Measurements from ENCODE around the gene TTC7B.

TTC7B gene

GRCh38 chr14:90803249-90803648 is 13.0 kb downstream of the TTC7B start:
- no peak for DNase-seq

GRCh38 chr14:90799420-90799819 is 16.8 kb downstream of the TTC7B start:
- DNase-seq: no peak

GRCh38 chr14:90797919-90798318 is 18.3 kb downstream of the TTC7B start:
- DNase-seq: no peak

- DNase-seq: no peak
These were observed 18.8 kb downstream of the TTC7B start for GRCh38 chr14:90797451-90797850.

- no peak for DNase-seq
These were observed 19.9 kb downstream of the TTC7B start for GRCh38 chr14:90796329-90796728.

- no peak for DNase-seq
These were observed 20.5 kb downstream of the TTC7B start for GRCh38 chr14:90795744-90796143.

- DNase-seq: no peak
These were observed 24.7 kb downstream of the TTC7B start for GRCh38 chr14:90791486-90791885.

GRCh38 chr14:90788031-90788430 is 28.2 kb downstream of the TTC7B start:
- DNase-seq: no peak

- DNase-seq: no peak
These were observed 30.3 kb downstream of the TTC7B start for GRCh38 chr14:90785876-90786450.

- no peak for DNase-seq
These were observed 30.8 kb downstream of the TTC7B start for GRCh38 chr14:90785471-90785870.

- DNase-seq: no peak
These were observed 31.5 kb downstream of the TTC7B start for GRCh38 chr14:90784621-90785270.

- DNase-seq: no peak
These were observed 32.9 kb downstream of the TTC7B start for GRCh38 chr14:90783344-90783743.

- DNase-seq: no peak
These were observed 33.3 kb downstream of the TTC7B start for GRCh38 chr14:90782892-90783291.

- DNase-seq: no peak
These were observed 34.4 kb downstream of the TTC7B start for GRCh38 chr14:90781876-90782275.

GRCh38 chr14:90781344-90781761 is 34.9 kb downstream of the TTC7B start:
- DNase-seq: no peak

- no peak for DNase-seq
These were observed 35.7 kb downstream of the TTC7B start for GRCh38 chr14:90780519-90780918.

- DNase-seq: no peak
These were observed 37.5 kb downstream of the TTC7B start for GRCh38 chr14:90778571-90779255.

- no peak for DNase-seq
These were observed 38.3 kb downstream of the TTC7B start for GRCh38 chr14:90777830-90778485.

- no peak for DNase-seq
These were observed 38.9 kb downstream of the TTC7B start for GRCh38 chr14:90777358-90777757.

GRCh38 chr14:90775441-90775840 is 40.8 kb downstream of the TTC7B start:
- DNase-seq: no peak

- peak; percentile 21 for DNase-seq
These were observed 41.9 kb downstream of the TTC7B start for GRCh38 chr14:90774316-90774715.

- DNase-seq: no peak
These were observed 42.5 kb downstream of the TTC7B start for GRCh38 chr14:90773705-90774104.

GRCh38 chr14:90773196-90773486 is 43.1 kb downstream of the TTC7B start:
- DNase-seq: no peak

GRCh38 chr14:90767899-90768298 is 48.3 kb downstream of the TTC7B start:
- DNase-seq: no peak
